GM23338 (cell line): ENCODE data around the gene USP43. TPM values are rescaled to one million over a fixed set of nuclear protein-coding genes. Genes with fewer than 3 reads are reported as not detected.

Experiments used
- ATAC-seq: fragments of 200-7000 bp; cut with Tn5 transposase; 3 replicates; pipeline ENCODE4 v1.9.1; 2020
- DNase-seq: peaks from one replicate; pipeline ENCODE4 v3.0.0-alpha.2; 2015; ENCODE audit warnings: low spot score
- H2AFZ ChIP-seq: fragments of 200-600 bp; sonication (generic); 2 replicates; pipeline ENCODE4 v1.8.0; 2016; ENCODE audit warnings: antibody characterized with exemption, mild to moderate bottlenecking, moderate library complexity
- H3F3A ChIP-seq: fragments of 200-600 bp; sonication (generic); replicated peaks from 2 replicates; pipeline ENCODE4 v1.8.0; 2017; ENCODE audit warnings: antibody characterized with exemption, mixed run types, low read depth
- H3K27ac ChIP-seq: fragments of 200-600 bp; sonication (generic); 2 replicates; pipeline ENCODE4 v1.6.1; 2016; ENCODE audit warnings: low read depth
- H3K27me3 ChIP-seq: fragments of 200-600 bp; sonication (generic); 2 replicates; pipeline ENCODE4 v1.8.0; 2016; ENCODE audit warnings: mild to moderate bottlenecking, mixed run types, moderate library complexity; ENCODE audit not compliant: insufficient read depth
- H3K36me3 ChIP-seq: fragments of 200-600 bp; sonication (generic); 2 replicates; pipeline ENCODE4 v1.8.0; 2016; ENCODE audit warnings: mild to moderate bottlenecking; ENCODE audit not compliant: insufficient read depth
- H3K4me1 ChIP-seq: fragments of 200-600 bp; sonication (generic); 2 replicates; pipeline ENCODE4 v1.8.0; 2016; ENCODE audit warnings: mild to moderate bottlenecking, moderate library complexity; ENCODE audit not compliant: insufficient read depth
- H3K4me2 ChIP-seq: fragments of 200-600 bp; sonication (generic); 2 replicates; pipeline ENCODE4 v1.7.1; 2017; ENCODE audit warnings: mixed run types
- H3K4me3 ChIP-seq: fragments of 200-600 bp; sonication (generic); 2 replicates; pipeline ENCODE4 v1.6.1; 2016; ENCODE audit warnings: mixed run types
- H3K79me2 ChIP-seq: fragments of 200-600 bp; sonication (generic); replicated peaks from 2 replicates; pipeline ENCODE4 v1.8.0; 2017; ENCODE audit warnings: mild to moderate bottlenecking; ENCODE audit not compliant: insufficient read depth
- H3K9me2 ChIP-seq: fragments of 200-600 bp; sonication (generic); 2 replicates; pipeline ENCODE4 v1.8.0; 2017; ENCODE audit not compliant: insufficient read depth
- H4K20me1 ChIP-seq: fragments of 200-600 bp; sonication (generic); replicated peaks from 2 replicates; pipeline ENCODE4 v1.8.0; 2017; ENCODE audit warnings: mild to moderate bottlenecking; ENCODE audit not compliant: insufficient read depth
- H3K27ac Mint-ChIP-seq: 2 replicates; pipeline ENCODE4 v1.8.0; 2020; ENCODE audit warnings: inconsistent platforms, mild to moderate bottlenecking, moderate library complexity, mixed read lengths
- H3K27me3 Mint-ChIP-seq: 3 replicates; pipeline ENCODE4 v1.8.0; 2022; ENCODE audit warnings: low read depth, mild to moderate bottlenecking, moderate library complexity, mixed read lengths, inconsistent platforms; ENCODE audit not compliant: insufficient read depth, poor library complexity
- H3K36me3 Mint-ChIP-seq: 3 replicates; pipeline ENCODE4 v1.8.0; 2021; ENCODE audit warnings: low read depth, mild to moderate bottlenecking, inconsistent platforms, moderate library complexity, mixed read lengths
- H3K4me1 Mint-ChIP-seq: 3 replicates; pipeline ENCODE4 v1.8.0; 2020; ENCODE audit warnings: mild to moderate bottlenecking, inconsistent platforms, mixed read lengths
- H3K4me3 Mint-ChIP-seq: 3 replicates; pipeline ENCODE4 v1.8.0; 2021; ENCODE audit warnings: moderate library complexity, mild to moderate bottlenecking, inconsistent platforms, mixed read lengths
- H3K9me3 Mint-ChIP-seq: 3 replicates; pipeline ENCODE4 v1.8.0; 2020; ENCODE audit warnings: moderate library complexity, mild to moderate bottlenecking, inconsistent platforms, mixed read lengths
- EZH2 ChIP-seq: fragments of 200-600 bp; sonication (generic); IDR thresholded peaks from one replicate; pipeline ENCODE4 v1.8.0; 2017; ENCODE audit warnings: antibody characterized with exemption, mild to moderate bottlenecking, low read depth; ENCODE audit not compliant: unreplicated experiment
- REST ChIP-seq: IDR thresholded peaks from one replicate; pipeline ENCODE4 v1.6.1; 2018; ENCODE audit warnings: antibody characterized with exemption; ENCODE audit not compliant: unreplicated experiment
- STAT1 ChIP-seq: IDR thresholded peaks from one replicate; pipeline ENCODE4 v1.6.1; 2016; ENCODE audit warnings: antibody characterized with exemption; ENCODE audit not compliant: unreplicated experiment
- ZNF114 ChIP-seq: fragments of 250-450 bp; sonication (Bioruptor Pico); IDR thresholded peaks from 2 replicates; pipeline ENCODE4 v1.5.0; 2020; ENCODE audit warnings: mild to moderate bottlenecking, moderate library complexity
- polyA plus RNA-seq: library from polyadenylated mRNA; unstranded; fragments of >200 nt; fragmentation: Nextera tagmentation; extraction: Ambion mirVana; gene quantifications from 2 replicates; pipeline ENCODE4 v1.2.1, GENCODE V29; 2016
- total RNA-seq: library from RNA; depleted of rRNA; stranded (reverse); fragments of >200 nt; shearing (Covaris generic); gene quantifications from 2 replicates; pipeline ENCODE4 v1.2.3, GENCODE V29; 2014
- TF ChIP-seq, protein P1 (sequence below): fragments of 250-450 bp; sonication (Bioruptor Pico); IDR thresholded peaks from 2 replicates; pipeline ENCODE4 v1.5.0; 2020; ENCODE audit warnings: mild to moderate bottlenecking, moderate library complexity

The USP43 gene
- total and polyA plus RNA-seq, 2 experiments from 2014 or later: 5.7 to 12.5 TPM

GRCh38 chr17:9729735-9730420 is 84.6 kb downstream of the USP43 start (continued):
- TF ChIP-seq, protein P1, sequence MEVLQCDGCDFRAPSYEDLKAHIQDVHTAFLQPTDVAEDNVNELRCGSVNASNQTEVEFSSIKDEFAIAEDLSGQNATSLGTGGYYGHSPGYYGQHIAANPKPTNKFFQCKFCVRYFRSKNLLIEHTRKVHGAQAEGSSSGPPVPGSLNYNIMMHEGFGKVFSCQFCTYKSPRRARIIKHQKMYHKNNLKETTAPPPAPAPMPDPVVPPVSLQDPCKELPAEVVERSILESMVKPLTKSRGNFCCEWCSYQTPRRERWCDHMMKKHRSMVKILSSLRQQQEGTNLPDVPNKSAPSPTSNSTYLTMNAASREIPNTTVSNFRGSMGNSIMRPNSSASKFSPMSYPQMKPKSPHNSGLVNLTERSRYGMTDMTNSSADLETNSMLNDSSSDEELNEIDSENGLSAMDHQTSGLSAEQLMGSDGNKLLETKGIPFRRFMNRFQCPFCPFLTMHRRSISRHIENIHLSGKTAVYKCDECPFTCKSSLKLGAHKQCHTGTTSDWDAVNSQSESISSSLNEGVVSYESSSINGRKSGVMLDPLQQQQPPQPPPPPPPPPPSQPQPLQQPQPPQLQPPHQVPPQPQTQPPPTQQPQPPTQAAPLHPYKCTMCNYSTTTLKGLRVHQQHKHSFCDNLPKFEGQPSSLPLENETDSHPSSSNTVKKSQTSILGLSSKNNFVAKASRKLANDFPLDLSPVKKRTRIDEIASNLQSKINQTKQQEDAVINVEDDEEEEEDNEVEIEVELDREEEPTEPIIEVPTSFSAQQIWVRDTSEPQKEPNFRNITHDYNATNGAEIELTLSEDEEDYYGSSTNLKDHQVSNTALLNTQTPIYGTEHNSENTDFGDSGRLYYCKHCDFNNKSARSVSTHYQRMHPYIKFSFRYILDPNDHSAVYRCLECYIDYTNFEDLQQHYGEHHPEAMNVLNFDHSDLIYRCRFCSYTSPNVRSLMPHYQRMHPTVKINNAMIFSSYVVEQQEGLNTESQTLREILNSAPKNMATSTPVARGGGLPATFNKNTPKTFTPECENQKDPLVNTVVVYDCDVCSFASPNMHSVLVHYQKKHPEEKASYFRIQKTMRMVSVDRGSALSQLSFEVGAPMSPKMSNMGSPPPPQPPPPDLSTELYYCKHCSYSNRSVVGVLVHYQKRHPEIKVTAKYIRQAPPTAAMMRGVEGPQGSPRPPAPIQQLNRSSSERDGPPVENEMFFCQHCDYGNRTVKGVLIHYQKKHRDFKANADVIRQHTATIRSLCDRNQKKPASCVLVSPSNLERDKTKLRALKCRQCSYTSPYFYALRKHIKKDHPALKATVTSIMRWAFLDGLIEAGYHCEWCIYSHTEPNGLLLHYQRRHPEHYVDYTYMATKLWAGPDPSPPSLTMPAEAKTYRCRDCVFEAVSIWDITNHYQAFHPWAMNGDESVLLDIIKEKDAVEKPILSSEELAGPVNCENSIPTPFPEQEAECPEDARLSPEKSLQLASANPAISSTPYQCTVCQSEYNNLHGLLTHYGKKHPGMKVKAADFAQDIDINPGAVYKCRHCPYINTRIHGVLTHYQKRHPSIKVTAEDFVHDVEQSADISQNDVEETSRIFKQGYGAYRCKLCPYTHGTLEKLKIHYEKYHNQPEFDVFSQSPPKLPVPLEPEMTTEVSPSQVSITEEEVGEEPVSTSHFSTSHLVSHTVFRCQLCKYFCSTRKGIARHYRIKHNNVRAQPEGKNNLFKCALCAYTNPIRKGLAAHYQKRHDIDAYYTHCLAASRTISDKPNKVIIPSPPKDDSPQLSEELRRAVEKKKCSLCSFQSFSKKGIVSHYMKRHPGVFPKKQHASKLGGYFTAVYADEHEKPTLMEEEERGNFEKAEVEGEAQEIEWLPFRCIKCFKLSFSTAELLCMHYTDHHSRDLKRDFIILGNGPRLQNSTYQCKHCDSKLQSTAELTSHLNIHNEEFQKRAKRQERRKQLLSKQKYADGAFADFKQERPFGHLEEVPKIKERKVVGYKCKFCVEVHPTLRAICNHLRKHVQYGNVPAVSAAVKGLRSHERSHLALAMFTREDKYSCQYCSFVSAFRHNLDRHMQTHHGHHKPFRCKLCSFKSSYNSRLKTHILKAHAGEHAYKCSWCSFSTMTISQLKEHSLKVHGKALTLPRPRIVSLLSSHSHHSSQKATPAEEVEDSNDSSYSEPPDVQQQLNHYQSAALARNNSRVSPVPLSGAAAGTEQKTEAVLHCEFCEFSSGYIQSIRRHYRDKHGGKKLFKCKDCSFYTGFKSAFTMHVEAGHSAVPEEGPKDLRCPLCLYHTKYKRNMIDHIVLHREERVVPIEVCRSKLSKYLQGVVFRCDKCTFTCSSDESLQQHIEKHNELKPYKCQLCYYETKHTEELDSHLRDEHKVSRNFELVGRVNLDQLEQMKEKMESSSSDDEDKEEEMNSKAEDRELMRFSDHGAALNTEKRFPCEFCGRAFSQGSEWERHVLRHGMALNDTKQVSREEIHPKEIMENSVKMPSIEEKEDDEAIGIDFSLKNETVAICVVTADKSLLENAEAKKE (CRISPR knock-in tag): no peak
- TF ChIP-seq ZNF114: no peak
- no peak for TF ChIP-seq EZH2
- TF ChIP-seq REST: no peak

GRCh38 chr17:9750524-9750923 is 105.2 kb downstream of the USP43 start:
- ATAC-seq: no peak
- TF ChIP-seq STAT1: no peak
- TF ChIP-seq, protein P1 (CRISPR knock-in tag): no peak

More at GRCh38 chr17:9750524-9750923, 105.2 kb downstream of the USP43 start:
- H3F3A ChIP-seq: no peaks in the 10 kb centered on the region
- no peak for DNase-seq
- no peaks in the 10 kb centered on the region for H3K4me1 ChIP-seq
- H4K20me1 ChIP-seq: no peaks in the 10 kb centered on the region
- Mint-ChIP-seq H3K9me3 (no peaks in the 10 kb centered on the region), H3K27ac (no peak overlapping the region), H3K27me3 (no peaks in the 10 kb centered on the region), H3K4me1 (no peaks in the 10 kb centered on the region), H3K4me3 (no peak overlapping the region), H3K36me3 (no peaks in the 10 kb centered on the region)
- H3K4me3 ChIP-seq: no peak overlapping the region
- no peaks in the 10 kb centered on the region for H3K9me2 ChIP-seq
- H3K27me3 ChIP-seq: no peaks in the 10 kb centered on the region
- H2AFZ ChIP-seq: no peak overlapping the region
- H3K79me2 ChIP-seq: no peaks in the 10 kb centered on the region
- H3K4me2 ChIP-seq: no peak overlapping the region
- no peak overlapping the region for H3K27ac ChIP-seq
- no peaks in the 10 kb centered on the region for H3K36me3 ChIP-seq
